K562 (cell line): ENCODE results near the gene GTSE1. TPM values are rescaled to one million over a fixed set of nuclear protein-coding genes. Genes with fewer than 3 reads are reported as not detected.

Source experiments
- ATAC-seq: fragments of 200-7000 bp; cut with Tn5 transposase; 3 replicates; pipeline ENCODE4 v1.9.1; 2020; ENCODE audit warnings: moderate library complexity
- BruUV-seq: library from RNA; stranded (reverse); fragments of 400-500 nt; replicated peaks from 2 replicates; lab custom pipeline; 2021; lab: Mats Ljungman, UMichigan
- CTCF ChIA-PET: fragments of 300-600 bp; formaldehyde crosslinking; extraction: SDS; loops from one replicate; lab custom pipeline; 2021; ENCODE audit warnings: low intra/inter-chr PET ratio; lab: Yijun Ruan, JAX
- POLR2A ChIA-PET: fragments of 300-600, 350-650 bp; sonication (Branson Sonifier 250); formaldehyde crosslinking; extraction: SDS; loops from one replicate; lab custom pipeline; 2021; ENCODE audit warnings: antibody characterized with exemption, inconsistent platforms; lab: Yijun Ruan, JAX
- DNase-seq, 4 experiments: peaks; one replicate each; pipeline versions ENCODE4 v3.0.0 to v3.0.0-alpha.2; 2011 to 2018; ENCODE audit warnings: low spot score in 3 of 4, mixed read lengths in 3 of 4; ENCODE audit errors: extremely low read depth in 1 of 4
- FAIRE-seq: peaks from 2 replicates; lab custom pipeline; 2011; peaks lifted over from hg19 to GRCh38; lab: Jason Lieb, UNC
- H2AFZ ChIP-seq: 2 replicates; pipeline ENCODE4 v1.6.0; 2011; ENCODE audit warnings: low read depth, low read length, control low read depth, inconsistent platforms
- H3K27ac ChIP-seq: fragments of 200-600 bp; 3 replicates; pipeline ENCODE4 v1.8.0; 2011; ENCODE audit warnings: low read depth, mild to moderate bottlenecking, control low read depth, inconsistent platforms, low read length, moderate library complexity, mixed read lengths; ENCODE audit errors: extremely low read depth
- H3K27me3 ChIP-seq, 2 experiments: fragments of 300-600 bp in 1 of 2; 2 replicates in 1 of 2; 3 replicates in 1 of 2; pipeline versions ENCODE4 v1.6.0 to v1.8.0; 2011; ENCODE audit warnings: inconsistent platforms in 2 of 2, low read length in 2 of 2, mild to moderate bottlenecking in 1 of 2, mixed read lengths in 1 of 2, moderate library complexity in 1 of 2; ENCODE audit not compliant: control insufficient read depth in 2 of 2, insufficient read depth in 2 of 2
- H3K36me3 ChIP-seq: fragments of 300-600 bp; 3 replicates; pipeline ENCODE4 v1.8.0; 2011; ENCODE audit warnings: mild to moderate bottlenecking, low read length, inconsistent platforms; ENCODE audit not compliant: control insufficient read depth, insufficient read depth
- H3K4me1 ChIP-seq, 2 experiments: fragments of 200-600 bp in 1 of 2; replicated peaks in 1 of 2; 2 replicates in 1 of 2; 3 replicates in 1 of 2; pipeline versions ENCODE4 v1.5.1 to v1.8.0; 2011; ENCODE audit warnings: inconsistent platforms in 2 of 2, low read length in 2 of 2, mild to moderate bottlenecking in 1 of 2, mixed read lengths in 1 of 2, moderate library complexity in 1 of 2; ENCODE audit not compliant: control insufficient read depth in 2 of 2, insufficient read depth in 2 of 2
- H3K4me2 ChIP-seq: 2 replicates; pipeline ENCODE4 v1.6.1; 2011; ENCODE audit warnings: low read length, control low read depth, inconsistent platforms, mixed read lengths; ENCODE audit not compliant: insufficient read depth
- H3K4me3 ChIP-seq: fragments of 200-600 bp; sonication (generic), shearing (Covaris generic); 2 replicates; pipeline ENCODE4 v1.5.1; 2016; ENCODE audit warnings: control low read depth, inconsistent platforms
- H3K79me2 ChIP-seq: fragments of 200-600 bp; 3 replicates; pipeline ENCODE4 v1.8.0; 2011; ENCODE audit warnings: low read length, inconsistent platforms; ENCODE audit not compliant: control insufficient read depth, insufficient read depth
- H3K9ac ChIP-seq, 2 experiments: 2 replicates each; pipeline versions ENCODE4 v1.6.0 to v1.6.1; 2011; ENCODE audit warnings: low read depth in 2 of 2, low read length in 2 of 2, control low read depth in 1 of 2, inconsistent platforms in 1 of 2, mild to moderate bottlenecking in 1 of 2, mixed read lengths in 1 of 2; ENCODE audit not compliant: insufficient read depth in 1 of 2
- H3K9me1 ChIP-seq: one replicate; pipeline ENCODE4 v1.6.0; 2011; ENCODE audit warnings: inconsistent platforms, mild to moderate bottlenecking, low read length, moderate library complexity; ENCODE audit not compliant: control insufficient read depth, insufficient read depth
- H3K9me3 ChIP-seq: replicated peaks from 2 replicates; pipeline ENCODE4 v1.5.1; 2011; ENCODE audit warnings: low read depth, low read length, inconsistent platforms; ENCODE audit not compliant: control insufficient read depth, insufficient read depth
- H4K20me1 ChIP-seq: replicated peaks from 2 replicates; pipeline ENCODE4 v1.6.1; 2011; ENCODE audit warnings: low read length, inconsistent platforms, mixed read lengths; ENCODE audit not compliant: control insufficient read depth, insufficient read depth
- ATF4 ChIP-seq: fragments of 450-650 bp; formaldehyde crosslinking; IDR thresholded peaks from 2 replicates; pipeline ENCODE4 v1.4.0; 2022; ENCODE audit warnings: mild to moderate bottlenecking, moderate library complexity
- ID3 ChIP-seq, 2 experiments: fragments of 250-450 bp in 1 of 2; fragments of 450-650 bp in 1 of 2; sonication (Bioruptor Pico) in 1 of 2; IDR thresholded peaks; 2 replicates each; pipeline versions ENCODE4 v1.6.1 to v1.8.0; 2016 to 2021; ENCODE audit warnings: mild to moderate bottlenecking in 2 of 2, moderate library complexity in 2 of 2, missing compliant biosample characterization in 1 of 2, missing genetic modification characterization in 1 of 2
- PYGO2 ChIP-seq: fragments of 450-650 bp; IDR thresholded peaks from 2 replicates; pipeline ENCODE4 v1.6.1; 2016; ENCODE audit warnings: mild to moderate bottlenecking, missing genetic modification characterization, moderate library complexity, missing compliant biosample characterization
- TCF7L2 ChIP-seq: fragments of 150-350 bp; IDR thresholded peaks from 2 replicates; pipeline ENCODE4 v1.6.1; 2016; ENCODE audit warnings: low read depth, mild to moderate bottlenecking, low read length, moderate library complexity
- ZNF551 ChIP-seq: fragments of 250-450 bp; sonication (Bioruptor Pico); IDR thresholded peaks from 2 replicates; pipeline ENCODE4 v1.5.0; 2021; ENCODE audit warnings: mild to moderate bottlenecking, moderate library complexity
- WGBS: fragments of 100-300 bp; shearing (Covaris generic); methylation state at CpG from one replicate; pipeline ENCODE4 v1.1.6; 2016; ENCODE audit warnings: low coverage, mixed read lengths; ENCODE audit not compliant: insufficient coverage; ENCODE audit errors: missing lambda C conversion rate; 5-methylcytosine and 5-hydroxymethylcytosine counted together
- in situ Hi-C: fragments of 300-500 bp; cut with MboI; formaldehyde crosslinking; loops from 4 replicates; pipeline ENCODE4 v1.15.0; 2018; ENCODE audit warnings: inconsistent platforms, mixed read lengths
- intact Hi-C: fragments of 100-400 bp; cut with micrococcal nuclease; formaldehyde crosslinking; loops from 2 replicates; pipeline ENCODE4 v1.14.2; 2022
- polyA plus RNA-seq, 8 experiments: library from polyadenylated mRNA; depleted of rRNA in 4 of 8; stranded (reverse) in 5 of 8; unstranded in 3 of 8; fragments of >200 nt; fragmentation: Nextera tagmentation in 2 of 8; fragmentation: Illumina TruSeq in 1 of 8; extraction: Ambion mirVana in 2 of 8; extraction: Trizol in 1 of 8; gene quantifications; 2 replicates each; pipeline versions ENCODE4 v1.2.1 to v1.2.3, GENCODE V29; 2011 to 2014; ENCODE audit warnings: inconsistent platforms in 1 of 8, missing spikeins in 1 of 8
- total RNA-seq, 7 experiments: library from RNA; depleted of rRNA in 6 of 7; stranded (reverse); fragments of >200 nt in 6 of 7; fragmentation: Illumina TruSeq in 2 of 7; extraction: Trizol in 2 of 7; gene quantifications; 2 replicates each; pipeline versions ENCODE4 v1.2.1 to v1.2.3, GENCODE V29; 2011 to 2021; ENCODE audit warnings: low replicate concordance in 1 of 7
- TF ChIP-seq, protein P1 (sequence below): fragments of 250-450 bp; sonication (Bioruptor Pico); IDR thresholded peaks from 2 replicates; pipeline ENCODE4 v1.4.0; 2020; ENCODE audit warnings: mild to moderate bottlenecking, moderate library complexity, borderline replicate concordance

GTSE1 gene
- total and polyA plus RNA-seq, 9 of the 15 experiments (the other 6 are each of a cell fraction or from before 2014, with no cell fraction given): 2.5 to 22.5 (median 12.9) TPM

DNA sequence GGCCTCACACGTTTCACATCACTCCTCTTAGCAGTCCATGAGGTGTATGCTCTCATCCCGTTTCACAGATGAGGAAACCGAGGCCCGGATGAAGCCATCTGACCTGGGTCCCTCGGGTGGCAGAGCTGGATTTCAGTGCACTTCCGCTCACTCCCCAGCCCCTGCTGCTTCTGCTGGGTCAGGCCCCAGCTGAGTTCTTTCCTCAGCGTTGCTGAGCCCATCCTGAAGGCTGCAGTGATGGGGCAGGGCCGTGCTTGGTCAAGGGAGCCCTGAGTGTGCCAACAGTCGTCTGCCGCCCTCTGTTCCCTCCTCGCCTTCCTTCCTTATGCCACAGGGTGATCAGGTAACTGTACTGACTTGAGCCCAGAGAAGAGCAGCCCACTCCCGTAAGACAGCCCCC is 51.0 kb downstream of the GTSE1 start (continued):
- TF ChIP-seq ZNF551 (CRISPR knock-in tag) (no peak), ATF4 (CRISPR knock-in tag) (no peak), ID3 (CRISPR knock-in tag; IDR thresholded peaks at IDR 0.05) (no peak), ID3 (tag; IDR thresholded peaks at IDR 0.05) (no peak)
- TF ChIP-seq, protein P1, sequence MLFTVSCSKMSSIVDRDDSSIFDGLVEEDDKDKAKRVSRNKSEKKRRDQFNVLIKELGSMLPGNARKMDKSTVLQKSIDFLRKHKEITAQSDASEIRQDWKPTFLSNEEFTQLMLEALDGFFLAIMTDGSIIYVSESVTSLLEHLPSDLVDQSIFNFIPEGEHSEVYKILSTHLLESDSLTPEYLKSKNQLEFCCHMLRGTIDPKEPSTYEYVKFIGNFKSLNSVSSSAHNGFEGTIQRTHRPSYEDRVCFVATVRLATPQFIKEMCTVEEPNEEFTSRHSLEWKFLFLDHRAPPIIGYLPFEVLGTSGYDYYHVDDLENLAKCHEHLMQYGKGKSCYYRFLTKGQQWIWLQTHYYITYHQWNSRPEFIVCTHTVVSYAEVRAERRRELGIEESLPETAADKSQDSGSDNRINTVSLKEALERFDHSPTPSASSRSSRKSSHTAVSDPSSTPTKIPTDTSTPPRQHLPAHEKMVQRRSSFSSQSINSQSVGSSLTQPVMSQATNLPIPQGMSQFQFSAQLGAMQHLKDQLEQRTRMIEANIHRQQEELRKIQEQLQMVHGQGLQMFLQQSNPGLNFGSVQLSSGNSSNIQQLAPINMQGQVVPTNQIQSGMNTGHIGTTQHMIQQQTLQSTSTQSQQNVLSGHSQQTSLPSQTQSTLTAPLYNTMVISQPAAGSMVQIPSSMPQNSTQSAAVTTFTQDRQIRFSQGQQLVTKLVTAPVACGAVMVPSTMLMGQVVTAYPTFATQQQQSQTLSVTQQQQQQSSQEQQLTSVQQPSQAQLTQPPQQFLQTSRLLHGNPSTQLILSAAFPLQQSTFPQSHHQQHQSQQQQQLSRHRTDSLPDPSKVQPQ (CRISPR knock-in tag): no peak

DNA sequence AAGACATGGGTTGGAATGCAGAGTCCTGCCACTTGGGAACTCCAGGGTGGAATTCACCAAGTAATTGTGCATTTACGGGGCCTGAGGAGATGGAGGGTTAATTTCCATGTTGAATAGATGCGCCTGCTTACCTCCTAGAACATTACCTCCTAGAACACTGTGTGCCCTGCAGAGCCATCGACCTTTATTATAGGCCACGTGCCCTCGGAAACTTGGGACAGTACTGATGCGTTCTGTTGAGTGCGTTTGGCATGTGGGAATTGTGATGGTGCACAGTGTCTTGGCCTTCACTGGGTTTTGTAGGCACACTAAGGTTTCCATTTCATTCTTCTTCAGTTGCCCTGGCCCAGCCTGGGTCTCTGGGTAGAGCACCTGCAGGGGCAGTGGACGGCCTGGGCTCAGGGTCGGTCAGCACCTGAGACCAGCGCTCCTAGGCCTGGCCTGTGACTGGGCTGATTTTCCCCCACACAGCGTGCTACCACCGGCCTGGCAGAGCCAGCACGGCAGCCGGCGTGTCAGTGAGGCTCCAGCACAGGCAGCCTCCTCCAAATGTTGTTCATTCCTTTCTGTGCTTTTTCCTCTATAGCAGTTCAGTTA is 51.5 kb downstream of the GTSE1 start:
- Histone ChIP-seq H3K27ac (no peak overlapping the region), H3K9me1 (no peaks in the 10 kb centered on the region), H2AFZ (no peak overlapping the region), H3K79me2 (no peaks in the 10 kb centered on the region), H3K9ac (no peak overlapping the region), H4K20me1 (no peaks in the 10 kb centered on the region; the same call in 1 of the 2 replicates), H3K4me2 (no peak overlapping the region), H3K4me3 (no peak overlapping the region), H3K27me3 (no peaks in the 10 kb centered on the region), H3K4me1 (no peaks in the 10 kb centered on the region), H3K36me3 (peaks cover 89% of the 10 kb centered on the region; the same call in 2 of the 3 replicates), H3K9me3 (no peaks in the 10 kb centered on the region)
- POLR2A ChIA-PET: no interaction called here
- CTCF ChIA-PET: no interaction called here
- no peak for ATAC-seq
- WGBS: 97% methylated on average over 11 of the region's 15 CpGs
- in situ Hi-C loops: no loop called here
- FAIRE-seq: no peak
- BruUV-seq: no TSS peak
- TF ChIP-seq PYGO2 (tag): no peak
- TF ChIP-seq TCF7L2: no peak
- DNase-seq: no peak
- intact Hi-C loops: no loop called here
